ENCODE results near the gene CCDC181. TPM values are rescaled to one million over a fixed set of nuclear protein-coding genes. Genes with fewer than 3 reads are reported as not detected.

The CCDC181 gene
- total RNA-seq, 1 donor from 2014 or later, result 3.5 TPM

- Mint-ChIP-seq H3K27me3 (no peaks in the 10 kb centered on the region), H3K4me1 (ENCODE audit: unreplicated experiment) (no peaks in the 10 kb centered on the region), H3K27ac (no peak overlapping the region), H3K36me3 (peaks cover 9% of the 10 kb centered on the region), H3K4me3 (no peak overlapping the region), H3K9me3 (peaks cover 5% of the 10 kb centered on the region)
- DNase-seq (ENCODE audit: extremely low spot score, unreplicated experiment), result no peak
- TF ChIP-seq, protein P1, sequence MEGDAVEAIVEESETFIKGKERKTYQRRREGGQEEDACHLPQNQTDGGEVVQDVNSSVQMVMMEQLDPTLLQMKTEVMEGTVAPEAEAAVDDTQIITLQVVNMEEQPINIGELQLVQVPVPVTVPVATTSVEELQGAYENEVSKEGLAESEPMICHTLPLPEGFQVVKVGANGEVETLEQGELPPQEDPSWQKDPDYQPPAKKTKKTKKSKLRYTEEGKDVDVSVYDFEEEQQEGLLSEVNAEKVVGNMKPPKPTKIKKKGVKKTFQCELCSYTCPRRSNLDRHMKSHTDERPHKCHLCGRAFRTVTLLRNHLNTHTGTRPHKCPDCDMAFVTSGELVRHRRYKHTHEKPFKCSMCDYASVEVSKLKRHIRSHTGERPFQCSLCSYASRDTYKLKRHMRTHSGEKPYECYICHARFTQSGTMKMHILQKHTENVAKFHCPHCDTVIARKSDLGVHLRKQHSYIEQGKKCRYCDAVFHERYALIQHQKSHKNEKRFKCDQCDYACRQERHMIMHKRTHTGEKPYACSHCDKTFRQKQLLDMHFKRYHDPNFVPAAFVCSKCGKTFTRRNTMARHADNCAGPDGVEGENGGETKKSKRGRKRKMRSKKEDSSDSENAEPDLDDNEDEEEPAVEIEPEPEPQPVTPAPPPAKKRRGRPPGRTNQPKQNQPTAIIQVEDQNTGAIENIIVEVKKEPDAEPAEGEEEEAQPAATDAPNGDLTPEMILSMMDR (conservative IDR thresholded peaks at IDR 0.05), result no peak
Observed at GRCh38 chr1:169368406-169368769, 58.9 kb downstream of the CCDC181 start.

- Mint-ChIP-seq H3K36me3 (peaks cover 9% of the 10 kb centered on the region), H3K4me3 (no peak within 1 kb of the TSS), H3K9me3 (peaks cover 5% of the 10 kb centered on the region), H3K4me1 (ENCODE audit: unreplicated experiment) (no peaks in the 10 kb centered on the region), H3K27me3 (no peaks in the 10 kb centered on the region), H3K27ac (no peak within 1 kb of the TSS)
- peak; percentile 95 for DNase-seq (ENCODE audit: extremely low spot score, unreplicated experiment)
- TF ChIP-seq, protein P1 (conservative IDR thresholded peaks at IDR 0.05), result no peak
Observed at GRCh38 chr1:169367686-169368405, 59.4 kb downstream of the CCDC181 start, which contains the start of the genes BLZF1 and NME7. TSS of gene BLZF1 (plus strand) at chr1:169368195. CDS start at chr1:169369523, 1,328 bp downstream. TSS of gene NME7 (minus strand) at chr1:169367797. CDS start at chr1:169367710, 87 bp downstream.

- no peaks in the 10 kb centered on the region for H3K27me3 Mint-ChIP-seq
- peaks cover 5% of the 10 kb centered on the region for H3K9me3 Mint-ChIP-seq
- H3K27ac Mint-ChIP-seq, result no peak overlapping the region
- no peak for DNase-seq (ENCODE audit: extremely low spot score, unreplicated experiment)
- no peaks in the 10 kb centered on the region for H3K4me1 Mint-ChIP-seq (ENCODE audit: unreplicated experiment)
- no peak overlapping the region for H3K4me3 Mint-ChIP-seq
- TF ChIP-seq, protein P1 (conservative IDR thresholded peaks at IDR 0.05), result no peak
- H3K36me3 Mint-ChIP-seq, result peaks cover 9% of the 10 kb centered on the region
Observed at GRCh38 chr1:169367096-169367685, 60.1 kb downstream of the CCDC181 start.

- Mint-ChIP-seq H3K27ac (no peak overlapping the region), H3K4me3 (peak overlapping the region; percentile 32), H3K36me3 (peaks cover 4% of the 10 kb centered on the region), H3K4me1 (ENCODE audit: unreplicated experiment) (no peaks in the 10 kb centered on the region), H3K27me3 (no peaks in the 10 kb centered on the region), H3K9me3 (peaks cover 5% of the 10 kb centered on the region)
- TF ChIP-seq, protein P1 (conservative IDR thresholded peaks at IDR 0.05), result no peak
- no peak for DNase-seq (ENCODE audit: extremely low spot score, unreplicated experiment)
Observed at GRCh38 chr1:169364948-169365347, 62.3 kb downstream of the CCDC181 start.

GRCh38 chr1:169363046-169363730, 64.1 kb downstream of the CCDC181 start:
- peaks cover 5% of the 10 kb centered on the region for H3K9me3 Mint-ChIP-seq
- H3K27me3 Mint-ChIP-seq, result no peaks in the 10 kb centered on the region
- no peak overlapping the region for H3K27ac Mint-ChIP-seq
- no peaks in the 10 kb centered on the region for H3K4me1 Mint-ChIP-seq (ENCODE audit: unreplicated experiment)
- DNase-seq (ENCODE audit: extremely low spot score, unreplicated experiment), result no peak
- no peak overlapping the region for H3K4me3 Mint-ChIP-seq
- TF ChIP-seq, protein P1 (conservative IDR thresholded peaks at IDR 0.05), result no peak
- peaks cover 4% of the 10 kb centered on the region for H3K36me3 Mint-ChIP-seq

Data from type B pancreatic cell (in vitro differentiated cells).